GM12801 (cell line): ENCODE data around the gene ARHGAP26.

Source experiments
- TF ChIP-seq, protein P1 (sequence below): IDR thresholded peaks from one replicate; pipeline ENCODE4 v1.5.1; 2011; ENCODE audit warnings: control low read depth; ENCODE audit not compliant: insufficient read length; ENCODE audit errors: extremely low read depth

Gene ARHGAP26

DNA sequence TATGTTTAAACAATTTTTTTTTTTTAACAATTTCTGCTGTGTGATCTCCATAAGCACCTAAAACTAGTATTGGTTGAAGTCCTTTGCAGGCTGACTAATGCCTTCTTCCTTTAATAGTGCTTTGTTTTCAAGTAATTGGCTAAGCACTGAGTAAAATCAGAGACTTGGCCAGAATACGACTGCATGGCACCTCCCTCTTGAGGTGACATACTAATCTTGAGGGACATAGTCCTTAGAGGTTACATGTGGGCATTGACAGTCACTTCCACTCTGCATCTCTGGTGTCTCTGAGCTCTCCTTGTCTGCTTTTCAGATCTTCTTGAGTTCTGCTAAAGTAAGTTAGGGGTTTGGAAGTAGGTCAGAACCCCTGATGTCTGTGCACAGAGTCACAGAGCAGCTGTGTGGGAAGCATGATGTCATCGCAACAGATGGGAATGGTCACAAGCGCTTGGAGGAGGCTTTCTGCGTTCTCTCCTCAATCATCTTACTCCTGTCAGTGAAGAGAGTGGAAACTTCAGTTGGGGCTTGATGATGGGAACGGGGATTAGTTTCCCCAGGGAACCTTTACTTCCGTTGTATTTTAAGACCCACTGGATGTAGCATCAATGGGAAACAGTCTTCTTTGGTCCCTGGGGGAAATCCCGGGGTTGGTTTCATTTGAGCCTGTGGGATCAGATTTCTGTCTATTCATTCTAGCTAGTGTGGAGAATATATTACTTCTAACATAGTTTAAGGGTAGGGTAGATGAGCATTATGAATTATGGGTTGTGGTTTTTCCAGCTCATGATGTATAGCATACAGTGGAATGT is 136.9 kb downstream of the ARHGAP26 start:
- TF ChIP-seq, protein P1, sequence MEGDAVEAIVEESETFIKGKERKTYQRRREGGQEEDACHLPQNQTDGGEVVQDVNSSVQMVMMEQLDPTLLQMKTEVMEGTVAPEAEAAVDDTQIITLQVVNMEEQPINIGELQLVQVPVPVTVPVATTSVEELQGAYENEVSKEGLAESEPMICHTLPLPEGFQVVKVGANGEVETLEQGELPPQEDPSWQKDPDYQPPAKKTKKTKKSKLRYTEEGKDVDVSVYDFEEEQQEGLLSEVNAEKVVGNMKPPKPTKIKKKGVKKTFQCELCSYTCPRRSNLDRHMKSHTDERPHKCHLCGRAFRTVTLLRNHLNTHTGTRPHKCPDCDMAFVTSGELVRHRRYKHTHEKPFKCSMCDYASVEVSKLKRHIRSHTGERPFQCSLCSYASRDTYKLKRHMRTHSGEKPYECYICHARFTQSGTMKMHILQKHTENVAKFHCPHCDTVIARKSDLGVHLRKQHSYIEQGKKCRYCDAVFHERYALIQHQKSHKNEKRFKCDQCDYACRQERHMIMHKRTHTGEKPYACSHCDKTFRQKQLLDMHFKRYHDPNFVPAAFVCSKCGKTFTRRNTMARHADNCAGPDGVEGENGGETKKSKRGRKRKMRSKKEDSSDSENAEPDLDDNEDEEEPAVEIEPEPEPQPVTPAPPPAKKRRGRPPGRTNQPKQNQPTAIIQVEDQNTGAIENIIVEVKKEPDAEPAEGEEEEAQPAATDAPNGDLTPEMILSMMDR = no peak

DNA sequence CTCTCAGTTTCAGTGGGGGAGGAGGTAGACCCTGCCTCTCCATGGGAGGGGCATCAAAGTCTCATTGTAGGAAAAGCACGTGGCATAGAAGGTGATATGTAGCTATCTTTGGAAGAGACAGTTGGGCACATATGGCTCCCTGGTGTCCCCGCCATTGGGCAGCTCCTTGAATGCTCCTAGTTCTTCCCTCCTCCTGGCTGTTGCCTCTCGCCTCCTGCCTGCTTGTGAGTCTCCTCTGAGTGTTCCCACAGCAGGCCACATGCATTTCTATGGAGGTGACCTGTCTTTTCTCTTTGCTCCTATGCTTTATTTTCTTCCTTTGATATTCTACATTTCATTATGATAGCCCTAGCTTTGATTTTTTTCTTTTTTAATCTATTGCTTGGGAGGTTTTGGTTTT is 138.5 kb downstream of the ARHGAP26 start:
- TF ChIP-seq, protein P1 = no peak

GRCh38 chr5:142910128-142910527 is 140.0 kb downstream of the ARHGAP26 start:
- TF ChIP-seq, protein P1 = no peak

GRCh38 chr5:142911170-142911569 is 141.0 kb downstream of the ARHGAP26 start:
- TF ChIP-seq, protein P1 = no peak

DNA sequence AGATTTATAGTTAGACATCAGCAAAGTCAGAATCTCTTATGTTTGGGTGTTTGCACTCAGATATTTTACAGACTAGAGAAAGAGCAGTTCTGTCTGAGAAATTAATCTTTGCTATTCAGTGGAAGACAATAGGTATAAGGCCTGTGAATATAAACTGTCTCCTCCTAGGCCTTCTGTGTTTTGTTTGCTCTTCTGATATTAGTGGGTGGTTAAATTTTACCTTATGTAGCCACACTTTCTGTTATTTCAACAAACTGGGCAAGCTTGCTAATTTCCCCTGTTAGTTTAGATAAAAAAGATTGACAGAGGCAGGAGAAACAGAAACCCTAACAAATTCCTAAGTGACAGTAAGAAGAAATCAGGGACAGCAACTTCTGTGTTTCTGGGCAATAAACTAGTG is 141.6 kb downstream of the ARHGAP26 start:
- TF ChIP-seq, protein P1 = no peak

GRCh38 chr5:142913728-142914338 is 143.7 kb downstream of the ARHGAP26 start:
- TF ChIP-seq, protein P1 = no peak

DNA sequence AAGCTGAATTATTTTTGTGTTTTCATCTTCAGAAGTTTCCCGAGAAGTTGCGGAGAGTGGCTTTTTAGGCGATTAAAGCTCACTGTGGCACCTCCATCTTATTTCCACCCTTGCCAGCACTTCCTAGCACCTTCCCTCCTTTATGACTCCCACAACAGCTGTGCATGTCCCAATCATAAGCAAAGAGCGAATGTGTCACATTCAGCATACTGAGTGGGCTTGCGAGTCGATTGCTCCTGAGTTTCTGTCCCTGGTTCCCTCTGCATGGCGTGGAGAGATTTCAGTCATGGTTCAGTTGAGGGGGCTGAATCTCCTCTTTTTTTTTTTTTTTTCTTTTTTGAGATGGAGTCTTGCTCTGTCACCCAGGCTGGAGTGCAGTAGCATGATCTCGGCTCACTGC is 144.9 kb downstream of the ARHGAP26 start:
- TF ChIP-seq, protein P1 = no peak
